ENCODE results near the gene DOCK4. TPM values are rescaled to one million over a fixed set of nuclear protein-coding genes. Genes with fewer than 3 reads are reported as not detected.
"Not testable (repeated sequence)": the region's sequence is repeated elsewhere in the genome, so short reads cannot be mapped to it uniquely, and the experiment has no call there.

DOCK4 gene
- polyA plus RNA-seq, 3 donors = 20.5 to 27.6 (median 24.6) TPM

DNA sequence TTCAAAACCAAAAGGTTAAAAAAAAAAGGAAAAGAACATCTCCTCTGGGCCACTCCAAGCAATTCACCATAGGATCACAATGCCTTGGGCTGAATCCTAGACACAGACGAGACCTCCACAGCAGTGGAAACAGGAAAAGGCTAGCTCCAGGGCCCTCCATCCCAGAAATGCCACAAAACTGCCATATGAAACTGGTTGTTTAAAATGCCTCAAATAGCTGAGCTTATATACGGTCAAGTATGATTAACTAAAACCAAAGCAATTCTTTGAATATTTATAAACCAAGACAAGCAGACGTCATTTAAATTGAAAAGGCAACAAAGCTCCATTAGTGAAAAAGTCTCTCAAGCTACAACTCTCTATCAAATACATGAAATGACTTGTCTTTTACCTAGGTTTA lies 63.1 kb downstream of the DOCK4 start:
- DNase-seq (ENCODE audit: extremely low read depth in 1 of 11, low read depth in 9 of 11, low spot score in 4 of 11) = no peak

DNA sequence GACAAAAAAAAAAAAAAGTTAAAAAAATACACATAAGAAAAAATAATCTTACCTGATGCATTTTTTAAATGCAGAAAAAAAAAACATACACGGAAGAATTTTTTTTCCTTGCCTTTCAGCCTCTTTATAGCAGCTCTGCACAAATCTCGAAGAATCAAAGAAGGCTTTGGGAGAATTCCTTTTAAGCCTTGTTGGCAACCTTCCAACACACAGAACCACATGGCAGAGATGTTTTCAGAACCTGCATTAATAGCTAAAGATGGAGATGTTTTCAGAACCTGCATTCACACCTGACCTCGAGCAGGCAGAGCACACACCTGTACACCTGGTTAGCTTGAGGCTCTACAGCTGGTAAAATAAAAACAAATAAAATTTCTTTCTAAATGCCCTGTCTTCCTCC lies 65.6 kb downstream of the DOCK4 start:
- DNase-seq (ENCODE audit: extremely low read depth in 1 of 11, low read depth in 9 of 11, low spot score in 4 of 11) = no peak

DNA sequence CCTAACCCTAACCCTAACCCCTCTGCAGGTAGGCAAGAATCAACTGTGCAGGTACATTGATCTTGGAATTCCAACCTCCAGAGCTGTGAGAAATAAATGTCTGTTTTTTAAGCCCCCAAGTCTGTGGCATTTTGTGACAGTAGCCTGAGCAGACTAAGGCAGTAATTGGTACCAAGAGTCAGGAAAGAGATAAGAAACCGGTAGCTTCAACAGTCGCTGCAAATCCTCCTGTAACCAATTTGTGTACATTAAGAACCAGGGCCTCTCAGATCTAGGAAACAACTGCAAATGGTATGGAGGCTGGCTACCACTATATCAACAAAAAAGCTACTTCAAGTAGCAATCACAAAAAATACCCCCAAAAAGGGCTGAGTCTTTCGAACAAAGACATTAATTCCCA lies 67.3 kb downstream of the DOCK4 start:
- DNase-seq (ENCODE audit: extremely low read depth in 1 of 11, low read depth in 9 of 11, low spot score in 4 of 11) = no peak

DNA sequence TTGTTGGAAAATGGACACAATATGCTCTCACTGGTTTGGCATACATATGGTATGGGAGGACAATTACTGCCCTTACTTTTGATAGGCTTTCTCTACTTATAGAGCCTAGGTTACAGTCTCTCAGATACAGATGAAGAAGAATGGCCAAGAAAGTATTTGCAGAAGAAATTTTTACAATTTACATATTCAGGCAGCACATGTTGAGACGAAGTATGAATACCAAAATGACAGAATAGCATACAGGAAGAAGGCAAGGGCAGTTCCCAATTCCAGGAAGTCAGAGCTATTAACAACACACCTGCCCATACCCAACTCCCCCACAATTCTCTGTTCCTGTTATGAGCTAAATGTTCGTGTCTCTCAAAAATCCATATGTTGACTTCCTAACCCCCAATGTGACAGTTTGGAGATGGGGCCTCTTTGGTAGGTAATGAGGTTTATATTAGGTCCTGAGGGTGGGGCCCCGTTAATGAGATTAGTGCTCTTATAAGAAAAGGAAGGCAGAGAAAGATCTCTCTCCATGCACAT lies 67.8 kb downstream of the DOCK4 start:
- no peak for DNase-seq (ENCODE audit: extremely low read depth in 1 of 11, low read depth in 9 of 11, low spot score in 4 of 11)

DNA sequence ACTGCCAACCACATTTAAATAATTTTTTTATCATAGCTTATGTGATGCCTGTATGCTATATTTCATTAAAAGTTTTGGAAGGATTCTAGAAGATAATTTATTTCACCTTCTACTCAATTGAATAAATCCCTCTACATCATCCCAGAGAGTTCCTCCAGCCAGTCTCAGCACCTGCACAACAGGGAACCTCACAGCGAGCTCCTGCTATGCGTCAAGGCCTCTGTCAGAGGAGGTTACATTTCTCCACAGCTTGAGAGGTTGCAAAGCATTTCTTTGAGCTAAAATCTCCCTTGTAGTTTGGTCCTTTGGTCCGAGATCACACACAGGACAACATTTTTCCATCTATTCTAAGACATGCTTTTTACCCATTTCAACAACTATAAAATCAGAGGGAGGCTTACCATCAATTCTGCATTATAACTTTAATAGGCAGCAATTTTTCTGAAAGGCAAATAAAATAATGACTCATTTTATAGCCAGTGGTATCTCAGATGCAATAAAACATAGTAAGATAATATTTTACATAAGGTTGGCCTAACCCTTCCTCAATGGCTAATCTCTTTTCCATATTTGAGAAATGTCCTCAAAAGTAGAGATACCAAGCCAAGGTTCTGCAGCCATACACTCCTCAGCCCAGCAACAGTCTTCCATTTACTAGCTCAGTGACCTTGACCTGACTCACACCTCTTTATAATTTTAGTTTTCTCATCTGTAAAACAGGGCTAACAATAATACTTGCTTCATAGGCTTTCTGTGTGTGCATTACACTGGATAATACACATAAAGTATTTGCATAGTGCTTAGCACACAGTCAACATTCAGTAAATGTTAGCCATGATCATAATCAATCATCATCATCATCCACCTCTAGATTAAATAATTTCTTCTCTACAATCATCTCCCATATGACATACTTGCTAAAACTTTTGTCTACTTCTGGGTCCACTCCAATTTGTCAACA lies 68.8 kb downstream of the DOCK4 start:
- no peak for DNase-seq (ENCODE audit: extremely low read depth in 1 of 11, low read depth in 9 of 11, low spot score in 4 of 11)

DNA sequence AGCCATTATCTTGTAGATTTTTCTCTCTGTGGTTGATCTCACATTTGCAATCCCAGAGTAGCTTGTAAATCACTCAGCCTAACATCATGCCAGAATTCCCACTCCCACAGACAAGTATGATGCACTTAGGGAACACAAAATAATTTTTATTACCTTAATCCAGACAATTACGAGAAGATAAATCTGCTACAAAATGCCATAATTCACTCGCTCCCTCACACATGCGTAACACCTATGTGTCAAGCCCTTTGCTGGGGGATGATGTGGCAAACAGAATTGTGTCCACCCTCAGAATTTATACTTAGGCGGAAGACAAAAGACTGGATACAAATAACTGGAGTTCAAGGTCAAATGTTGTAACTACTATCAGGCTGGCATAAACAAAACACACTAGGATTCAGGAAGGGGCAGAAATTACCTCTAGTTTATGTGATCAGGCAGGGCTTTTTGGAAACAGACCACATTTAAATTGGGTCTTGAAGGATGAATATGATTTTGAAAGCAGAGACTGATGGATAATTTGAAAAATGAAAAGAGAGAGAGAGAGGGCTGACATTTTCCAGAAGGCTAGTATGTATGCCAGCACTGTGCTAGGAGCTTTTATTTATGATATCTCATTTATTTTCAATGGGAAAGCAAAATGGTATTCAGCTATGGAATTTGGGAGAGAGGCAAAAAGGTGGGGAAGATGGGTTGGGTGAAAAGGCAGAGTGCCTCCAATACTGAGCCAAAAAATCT lies 69.8 kb downstream of the DOCK4 start:
- DNase-seq (ENCODE audit: extremely low read depth in 1 of 11, low read depth in 9 of 11, low spot score in 4 of 11) = no peak

DNA sequence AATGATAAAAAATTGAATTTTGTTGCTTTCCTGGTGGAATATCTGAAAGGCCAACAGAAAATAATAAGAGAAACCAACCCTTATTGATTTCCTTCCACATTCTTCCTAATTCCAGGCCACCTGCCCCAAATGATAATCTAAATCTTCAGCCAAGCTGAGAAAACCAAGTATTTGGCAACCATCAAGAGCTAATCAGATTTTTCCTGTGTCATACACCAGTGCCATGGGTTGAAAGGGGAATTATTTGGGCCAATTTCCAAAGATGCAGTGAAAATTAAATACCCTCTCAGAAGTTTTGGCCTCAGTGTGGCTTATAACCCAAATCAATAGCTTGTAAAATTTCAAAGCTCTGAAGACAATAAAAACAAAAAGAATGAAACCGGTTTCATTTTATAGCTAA lies 70.4 kb downstream of the DOCK4 start:
- DNase-seq (ENCODE audit: extremely low read depth in 1 of 11, low read depth in 9 of 11, low spot score in 4 of 11) = no peak

DNA sequence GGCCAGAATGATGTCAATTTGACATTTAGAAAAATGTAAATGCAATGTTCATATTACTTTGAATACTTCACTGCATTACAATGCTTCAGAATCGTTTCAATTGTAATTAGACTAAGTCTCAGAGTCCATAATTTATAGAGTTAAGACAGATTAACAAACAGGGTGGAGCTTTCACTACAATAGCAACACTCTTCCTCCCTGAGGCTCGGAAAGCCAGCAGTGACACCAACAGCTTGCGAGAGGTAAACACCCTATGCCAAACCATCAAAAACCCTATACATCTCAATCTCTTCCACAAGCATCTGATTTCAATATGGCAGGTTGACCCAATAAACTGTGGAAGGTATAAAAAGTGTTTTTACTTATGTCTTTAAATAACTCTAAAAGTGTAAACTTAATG lies 72.2 kb downstream of the DOCK4 start:
- DNase-seq (ENCODE audit: extremely low read depth in 1 of 11, low read depth in 9 of 11, low spot score in 4 of 11) = no peak

DNA sequence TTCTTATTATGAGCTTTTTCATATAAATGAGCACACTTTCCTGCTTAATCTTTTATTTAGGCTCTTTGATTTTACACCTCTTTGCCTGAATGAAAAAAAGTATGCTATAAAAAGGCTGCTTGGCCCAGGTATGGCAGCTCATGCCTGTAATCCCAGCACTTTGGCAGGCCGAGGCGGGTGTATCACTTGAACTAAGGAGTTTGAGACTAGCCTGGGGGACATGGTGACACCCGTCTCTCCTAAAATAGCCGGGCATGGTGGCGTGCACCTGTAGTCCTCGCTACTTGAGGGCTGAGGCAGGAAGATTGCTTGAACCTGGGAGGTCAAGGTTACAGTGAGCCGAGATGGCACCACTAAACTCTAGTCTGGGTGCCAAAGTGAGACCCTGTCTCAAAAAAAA lies 72.9 kb downstream of the DOCK4 start:
- DNase-seq (ENCODE audit: extremely low read depth in 1 of 11, low read depth in 9 of 11, low spot score in 4 of 11) = no peak

DNA sequence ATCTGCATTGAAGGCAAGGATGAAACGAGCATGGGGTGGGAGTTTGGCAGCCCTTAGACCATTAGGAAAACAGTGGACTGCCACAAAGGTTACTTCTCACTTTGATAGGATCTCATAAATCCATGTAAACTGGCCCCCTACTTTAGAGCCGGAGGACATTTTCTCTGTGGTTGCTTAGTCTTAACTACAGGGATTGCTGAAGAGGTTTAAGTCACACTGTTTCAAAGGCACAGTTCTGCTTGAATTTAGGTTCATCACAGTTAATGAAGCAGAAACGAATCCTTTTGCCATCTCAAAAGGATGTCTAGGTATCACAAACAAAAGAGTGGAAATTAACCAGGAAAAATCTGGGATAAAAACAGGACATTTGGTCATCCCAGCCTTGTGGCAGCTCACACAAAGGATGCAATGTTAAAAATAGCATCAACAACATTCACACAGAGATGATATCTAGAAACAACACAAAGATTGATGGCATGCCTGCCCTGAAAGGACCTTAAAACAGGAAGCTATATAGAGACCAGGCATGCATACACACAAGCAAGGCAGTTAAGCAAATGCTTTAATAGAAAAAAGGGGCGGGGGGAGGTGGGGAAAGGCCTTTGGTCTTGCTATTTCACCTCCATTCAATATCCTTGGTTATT lies 74.0 kb downstream of the DOCK4 start:
- DNase-seq (ENCODE audit: extremely low read depth in 1 of 11, low read depth in 9 of 11, low spot score in 4 of 11) = peak in 2 of 11 donors; percentile 34 to 46

DNA sequence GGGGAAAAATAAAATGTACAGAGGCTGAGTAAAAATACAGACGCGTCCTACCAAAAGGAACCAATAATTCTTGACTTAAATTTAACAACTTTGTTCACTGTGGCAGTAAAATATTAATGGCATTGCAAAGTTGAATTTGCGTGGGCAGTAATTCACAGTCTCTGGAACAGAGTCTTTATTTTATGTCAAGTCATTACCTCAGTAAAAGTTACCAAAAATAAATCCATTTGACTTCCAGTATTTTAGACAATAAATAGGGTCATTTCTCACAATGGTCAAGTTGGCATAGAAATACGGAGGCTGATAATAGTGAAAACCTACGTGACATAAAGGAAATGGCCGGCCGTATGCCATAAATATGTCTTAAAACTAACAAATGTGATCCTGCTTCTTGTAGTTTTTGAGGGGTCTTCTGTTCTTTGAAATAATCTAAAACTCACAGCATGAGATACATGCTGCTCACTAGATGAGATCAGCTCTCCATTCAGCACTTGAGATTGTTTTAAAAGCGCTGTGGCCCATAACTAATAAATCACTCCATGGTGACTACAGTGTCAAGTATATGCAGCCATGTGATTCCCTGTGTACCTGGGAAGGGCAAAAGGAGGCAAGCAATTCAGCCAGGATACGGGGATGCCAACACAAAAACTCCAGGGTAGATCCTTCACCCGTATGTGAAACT lies 75.3 kb downstream of the DOCK4 start:
- DNase-seq (ENCODE audit: extremely low read depth in 1 of 11, low read depth in 9 of 11, low spot score in 4 of 11) = peak in 1 of 11 donors; percentile 29

DNA sequence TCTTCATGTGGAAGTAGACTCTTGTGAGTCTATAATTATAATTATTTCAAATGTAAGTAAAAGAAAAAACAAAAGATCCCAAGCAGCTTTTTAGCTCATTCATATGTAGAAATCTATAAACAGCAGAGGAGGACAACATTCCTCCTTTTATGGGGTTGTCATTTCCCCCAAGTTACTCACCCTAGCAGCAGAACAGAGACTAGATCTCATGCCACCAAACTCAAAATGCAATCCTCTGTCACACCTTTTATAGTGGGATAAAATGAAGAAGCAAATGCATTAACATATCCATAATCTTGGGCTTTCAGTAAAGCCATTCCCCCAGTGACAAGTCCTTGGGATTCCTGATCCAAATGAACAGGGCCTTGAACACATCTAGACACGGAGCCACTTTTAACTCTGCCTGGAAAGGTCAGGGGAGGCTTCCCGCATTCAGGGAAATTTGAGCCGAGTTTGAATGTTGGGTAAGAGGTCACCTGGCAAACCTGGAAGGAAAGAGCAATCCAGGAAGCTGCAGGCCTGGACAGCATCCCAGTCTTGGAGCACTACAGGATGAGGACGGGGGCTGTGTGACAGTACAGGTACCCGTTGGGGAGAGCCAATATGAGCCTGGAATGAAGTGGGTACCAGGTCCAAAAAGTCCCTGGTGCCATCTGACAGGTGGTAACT lies 76.4 kb downstream of the DOCK4 start:
- no peak for DNase-seq (ENCODE audit: extremely low read depth in 1 of 11, low read depth in 9 of 11, low spot score in 4 of 11)

DNA sequence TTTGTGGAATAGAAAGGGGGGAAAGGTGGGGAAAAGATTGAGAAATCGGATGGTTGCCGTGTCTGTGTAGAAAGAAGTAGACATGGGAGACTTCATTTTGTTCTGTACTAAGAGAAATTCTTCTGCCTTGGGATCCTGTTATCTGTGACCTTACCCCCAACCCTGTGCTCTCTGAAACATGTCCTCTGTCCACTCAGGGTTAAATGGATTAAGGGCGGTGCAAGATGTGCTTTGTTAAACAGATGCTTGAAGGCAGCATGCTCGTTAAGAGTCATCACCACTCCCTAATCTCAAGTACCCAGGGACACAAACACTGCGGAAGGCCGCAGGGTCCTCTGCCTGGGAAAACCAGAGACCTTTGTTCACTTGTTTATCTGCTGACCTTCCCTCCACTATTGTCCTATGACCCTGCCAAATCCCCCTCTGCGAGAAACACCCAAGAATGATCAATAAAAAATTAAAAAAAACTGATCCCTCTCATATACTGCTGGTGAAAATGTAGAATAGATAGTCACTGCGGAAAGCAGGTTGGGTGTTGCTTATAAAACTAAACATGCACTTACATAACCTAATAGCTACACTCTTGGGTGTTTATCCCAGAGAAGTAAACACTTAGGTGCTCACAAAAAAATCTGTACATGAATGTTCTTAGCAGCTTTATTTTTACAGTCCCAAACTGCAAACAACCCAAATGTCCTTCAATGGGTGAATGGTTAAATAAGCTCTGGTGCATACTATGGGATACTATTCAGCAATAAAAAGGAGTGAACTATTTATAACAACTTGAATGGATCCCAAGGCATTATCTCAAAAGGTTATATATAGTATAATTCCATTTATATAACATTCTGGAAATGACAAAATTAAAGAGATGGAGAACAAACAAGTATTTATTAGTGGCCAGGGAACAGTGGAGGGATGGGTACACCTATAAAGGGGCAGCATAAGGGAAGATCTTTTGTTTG lies 77.5 kb downstream of the DOCK4 start:
- DNase-seq (ENCODE audit: extremely low read depth in 1 of 11, low read depth in 9 of 11, low spot score in 4 of 11) = not testable (repeated sequence)

DNA sequence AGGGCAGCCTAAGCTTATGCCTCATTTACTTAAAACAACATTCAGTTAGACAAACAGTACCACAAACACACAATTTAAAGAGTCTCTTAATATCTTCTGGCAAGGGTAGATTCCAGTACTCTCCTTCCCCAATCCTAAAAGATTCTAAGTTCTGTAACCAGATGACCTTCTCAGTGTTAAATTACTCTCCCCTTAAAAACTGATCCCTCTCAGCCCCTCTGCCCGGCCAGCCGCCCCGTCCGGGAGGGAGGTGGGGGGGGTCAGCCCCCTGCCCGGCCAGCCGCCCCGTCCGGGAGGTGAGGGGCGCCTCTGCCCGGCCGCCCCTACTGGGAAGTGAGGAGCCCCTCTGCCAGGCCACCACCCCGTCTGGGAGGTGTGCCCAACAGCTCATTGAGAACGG lies 78.2 kb downstream of the DOCK4 start:
- DNase-seq (ENCODE audit: extremely low read depth in 1 of 11, low read depth in 9 of 11, low spot score in 4 of 11) = not testable (repeated sequence)

DNA sequence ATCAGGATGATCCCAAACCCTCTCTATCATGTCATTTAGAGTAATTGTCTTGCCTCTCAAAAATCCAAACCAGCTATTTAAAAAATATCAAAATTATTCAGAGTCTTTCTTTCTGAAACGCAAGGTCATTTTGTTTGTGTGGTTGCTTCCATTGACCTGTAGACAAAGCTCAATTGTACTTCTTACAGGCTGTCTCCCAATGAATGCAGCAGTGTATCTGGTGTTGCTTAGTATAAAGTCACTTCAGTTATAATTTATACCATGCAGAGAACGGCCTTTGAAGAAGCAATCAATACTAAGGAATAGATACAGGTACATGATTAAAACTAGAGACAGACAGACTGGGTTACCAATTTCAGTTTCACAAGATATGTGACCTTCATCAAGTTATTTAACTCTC lies 80.9 kb downstream of the DOCK4 start:
- DNase-seq (ENCODE audit: extremely low read depth in 1 of 11, low read depth in 9 of 11, low spot score in 4 of 11) = no peak

DNA sequence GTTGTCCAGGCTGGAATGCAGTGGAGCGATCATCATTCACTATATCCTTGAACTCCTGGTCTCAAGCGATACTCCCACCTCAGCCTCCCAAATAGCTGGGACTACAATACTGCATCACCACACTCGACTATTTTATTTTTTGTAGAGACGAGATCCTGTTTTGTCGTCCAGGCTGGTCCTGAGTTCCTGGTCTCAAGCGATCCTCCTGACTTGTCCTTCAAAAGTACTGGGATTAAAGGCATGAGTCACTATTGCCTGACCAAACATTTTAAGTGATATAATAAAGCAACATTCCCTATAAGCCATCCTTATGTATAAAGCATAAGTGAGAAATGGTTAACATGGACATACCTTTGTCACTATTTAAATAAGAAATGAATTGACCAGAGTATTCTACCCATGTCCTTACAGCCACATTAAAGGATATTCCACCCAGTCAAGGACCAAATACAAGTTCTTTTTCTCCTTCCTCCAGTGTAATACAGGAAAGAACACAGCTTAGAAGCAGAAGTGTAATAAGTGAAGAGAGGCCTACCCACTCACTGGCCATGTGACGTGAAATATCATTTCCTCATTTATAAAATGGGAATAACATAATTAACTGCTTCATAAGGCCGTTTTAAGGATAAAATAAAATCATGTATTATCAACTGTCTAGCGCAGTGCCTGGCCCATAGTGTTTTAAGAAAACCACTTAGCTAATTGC lies 82.0 kb downstream of the DOCK4 start:
- no peak for DNase-seq (ENCODE audit: extremely low read depth in 1 of 11, low read depth in 9 of 11, low spot score in 4 of 11)

DNA sequence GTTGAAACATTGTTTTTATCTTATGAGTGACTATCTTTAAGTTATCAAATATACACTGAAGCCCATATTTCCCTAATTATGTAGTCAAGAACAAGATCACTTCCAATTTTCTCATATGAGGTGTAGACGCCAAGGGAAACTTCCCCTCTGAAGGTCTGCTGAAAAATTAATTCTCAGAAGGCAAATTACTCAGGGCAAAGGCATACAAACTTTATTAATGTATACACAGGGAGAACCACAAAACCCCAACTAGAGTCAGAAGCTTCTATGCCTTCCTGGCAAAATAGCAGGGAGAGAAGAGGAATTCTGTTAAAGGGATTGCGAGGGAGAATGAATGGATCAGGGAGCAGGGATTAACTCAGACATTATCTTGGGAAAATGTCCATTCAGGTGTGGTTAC lies 83.4 kb downstream of the DOCK4 start:
- DNase-seq (ENCODE audit: extremely low read depth in 1 of 11, low read depth in 9 of 11, low spot score in 4 of 11) = no peak
